HG02623 (cell line): ENCODE data around the gene CBR1.

ENCODE experiments used
- ATAC-seq: cut with Tn5 transposase; IDR thresholded peaks from one replicate; pipeline ENCODE4 v1.9.1; 2021; ENCODE audit warnings: moderate library complexity; ENCODE audit not compliant: unreplicated experiment

The CBR1 gene

GRCh38 chr21:36113647-36114428 is 44.0 kb downstream of the CBR1 start:
- ATAC-seq: no peak

- no peak for ATAC-seq
Observed at GRCh38 chr21:36115138-36115730, 45.4 kb downstream of the CBR1 start.

GRCh38 chr21:36117286-36117741 is 47.5 kb downstream of the CBR1 start:
- ATAC-seq: no peak

GRCh38 chr21:36120304-36120888 is 50.6 kb downstream of the CBR1 start:
- ATAC-seq: no peak
